Endothelial cell of umbilical vein (primary cell): Measurements from ENCODE around the gene CTAG1A.
"Not testable (repeated sequence)": the region's sequence is repeated elsewhere in the genome, so short reads cannot be mapped to it uniquely, and the experiment has no call there.

Experiments
- EZH2 ChIP-seq: IDR thresholded peaks from 2 replicates; pipeline ENCODE4 v1.6.1; 2012; ENCODE audit warnings: borderline replicate concordance, low read depth, mild to moderate bottlenecking, moderate library complexity, low read length, inconsistent platforms; ENCODE audit not compliant: severe bottlenecking
- FOS ChIP-seq: IDR thresholded peaks from 2 replicates; pipeline ENCODE4 v1.6.1; 2011; ENCODE audit warnings: mild to moderate bottlenecking, low read length, moderate library complexity, borderline replicate concordance; ENCODE audit not compliant: insufficient read depth
- GATA2 ChIP-seq: IDR thresholded peaks from 2 replicates; pipeline ENCODE4 v1.7.0; 2011; ENCODE audit warnings: low read depth, mild to moderate bottlenecking, moderate library complexity, mixed read lengths, low read length; ENCODE audit not compliant: insufficient read length, insufficient read depth
- JUN ChIP-seq: IDR thresholded peaks from 2 replicates; pipeline ENCODE4 v1.6.1; 2011; ENCODE audit warnings: borderline replicate concordance, low read depth; ENCODE audit not compliant: insufficient read length, insufficient read depth
- MYC ChIP-seq: IDR thresholded peaks from one replicate; pipeline ENCODE4 v1.6.1; 2011; ENCODE audit warnings: mild to moderate bottlenecking, low read depth, low read length
- POLR2A ChIP-seq: IDR thresholded peaks from 2 replicates; pipeline ENCODE4 v1.6.1; 2012; ENCODE audit warnings: low read depth, mild to moderate bottlenecking, control low read depth, low read length
- POLR2AphosphoS5 ChIP-seq: IDR thresholded peaks from 2 replicates; pipeline ENCODE4 v1.6.1; 2012; ENCODE audit warnings: low read depth, mild to moderate bottlenecking, control low read depth, low read length, moderate library complexity; ENCODE audit not compliant: insufficient read depth
- TF ChIP-seq, protein P1 (sequence below), 2 donors: IDR thresholded peaks; 1 replicate in 1 of 2; 2 replicates in 1 of 2; pipeline ENCODE4 v1.5.1; 2011; ENCODE audit warnings: low read length in 2 of 2, mild to moderate bottlenecking in 2 of 2, moderate library complexity in 2 of 2, control low read depth in 1 of 2, inconsistent platforms in 1 of 2, low read depth in 1 of 2; ENCODE audit not compliant: insufficient read depth in 1 of 2; ENCODE audit errors: extremely low read depth in 1 of 2
- TF ChIP-seq, protein P2 (sequence below): IDR thresholded peaks from 2 replicates; pipeline ENCODE4 v1.6.1; 2011; ENCODE audit not compliant: insufficient read depth, insufficient read length

GRCh38 chrX:154562295-154562694 is 22.6 kb upstream of the CTAG1A start:
- TF ChIP-seq, protein P1, sequence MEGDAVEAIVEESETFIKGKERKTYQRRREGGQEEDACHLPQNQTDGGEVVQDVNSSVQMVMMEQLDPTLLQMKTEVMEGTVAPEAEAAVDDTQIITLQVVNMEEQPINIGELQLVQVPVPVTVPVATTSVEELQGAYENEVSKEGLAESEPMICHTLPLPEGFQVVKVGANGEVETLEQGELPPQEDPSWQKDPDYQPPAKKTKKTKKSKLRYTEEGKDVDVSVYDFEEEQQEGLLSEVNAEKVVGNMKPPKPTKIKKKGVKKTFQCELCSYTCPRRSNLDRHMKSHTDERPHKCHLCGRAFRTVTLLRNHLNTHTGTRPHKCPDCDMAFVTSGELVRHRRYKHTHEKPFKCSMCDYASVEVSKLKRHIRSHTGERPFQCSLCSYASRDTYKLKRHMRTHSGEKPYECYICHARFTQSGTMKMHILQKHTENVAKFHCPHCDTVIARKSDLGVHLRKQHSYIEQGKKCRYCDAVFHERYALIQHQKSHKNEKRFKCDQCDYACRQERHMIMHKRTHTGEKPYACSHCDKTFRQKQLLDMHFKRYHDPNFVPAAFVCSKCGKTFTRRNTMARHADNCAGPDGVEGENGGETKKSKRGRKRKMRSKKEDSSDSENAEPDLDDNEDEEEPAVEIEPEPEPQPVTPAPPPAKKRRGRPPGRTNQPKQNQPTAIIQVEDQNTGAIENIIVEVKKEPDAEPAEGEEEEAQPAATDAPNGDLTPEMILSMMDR (IDR thresholded peaks at IDR 0.05; ENCODE audit: extremely low read depth in 1 of 2, insufficient read depth in 1 of 2, low read depth in 1 of 2, low read length in 2 of 2) = not testable (repeated sequence)
- TF ChIP-seq JUN, EZH2, POLR2A, POLR2AphosphoS5, MYC, GATA2, FOS: not testable (repeated sequence)
- TF ChIP-seq, protein P2, sequence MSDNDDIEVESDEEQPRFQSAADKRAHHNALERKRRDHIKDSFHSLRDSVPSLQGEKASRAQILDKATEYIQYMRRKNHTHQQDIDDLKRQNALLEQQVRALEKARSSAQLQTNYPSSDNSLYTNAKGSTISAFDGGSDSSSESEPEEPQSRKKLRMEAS = not testable (repeated sequence)
